Measurements from ENCODE around the gene ATP6V0A4.

DNA sequence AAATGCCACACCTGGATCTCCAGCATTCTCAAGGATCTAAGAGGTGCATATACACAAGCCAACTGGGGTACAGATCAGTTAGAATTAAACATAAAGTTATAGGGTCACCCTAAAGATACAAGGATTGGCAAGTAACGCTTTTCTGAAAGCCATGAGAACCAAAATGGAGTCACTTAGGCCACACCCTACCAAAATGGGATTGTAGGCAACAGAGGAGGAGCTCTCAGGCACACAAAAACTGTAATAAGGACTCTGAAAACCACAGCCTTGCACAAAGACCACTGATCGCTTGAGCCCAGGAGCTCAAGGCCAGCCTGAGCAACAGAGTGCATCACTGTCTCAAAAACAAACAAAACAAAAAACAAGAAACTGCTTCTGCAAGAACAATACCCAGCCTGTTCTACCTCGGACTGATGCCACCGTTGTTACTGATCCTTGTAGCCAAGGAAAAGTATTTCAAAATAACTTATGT, 132.3 kb downstream of the ATP6V0A4 start:
- TF ChIP-seq, protein P1, sequence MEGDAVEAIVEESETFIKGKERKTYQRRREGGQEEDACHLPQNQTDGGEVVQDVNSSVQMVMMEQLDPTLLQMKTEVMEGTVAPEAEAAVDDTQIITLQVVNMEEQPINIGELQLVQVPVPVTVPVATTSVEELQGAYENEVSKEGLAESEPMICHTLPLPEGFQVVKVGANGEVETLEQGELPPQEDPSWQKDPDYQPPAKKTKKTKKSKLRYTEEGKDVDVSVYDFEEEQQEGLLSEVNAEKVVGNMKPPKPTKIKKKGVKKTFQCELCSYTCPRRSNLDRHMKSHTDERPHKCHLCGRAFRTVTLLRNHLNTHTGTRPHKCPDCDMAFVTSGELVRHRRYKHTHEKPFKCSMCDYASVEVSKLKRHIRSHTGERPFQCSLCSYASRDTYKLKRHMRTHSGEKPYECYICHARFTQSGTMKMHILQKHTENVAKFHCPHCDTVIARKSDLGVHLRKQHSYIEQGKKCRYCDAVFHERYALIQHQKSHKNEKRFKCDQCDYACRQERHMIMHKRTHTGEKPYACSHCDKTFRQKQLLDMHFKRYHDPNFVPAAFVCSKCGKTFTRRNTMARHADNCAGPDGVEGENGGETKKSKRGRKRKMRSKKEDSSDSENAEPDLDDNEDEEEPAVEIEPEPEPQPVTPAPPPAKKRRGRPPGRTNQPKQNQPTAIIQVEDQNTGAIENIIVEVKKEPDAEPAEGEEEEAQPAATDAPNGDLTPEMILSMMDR (IDR thresholded peaks at IDR 0.05), result no peak
- no peak for TF ChIP-seq POLR2AphosphoS5 (IDR thresholded peaks at IDR 0.05)
- no peak for TF ChIP-seq EP300 (IDR thresholded peaks at IDR 0.05)

All from esophagus muscularis mucosa (tissue), 4 donors.